Measurements from ENCODE around the gene OBSCN.

Gene OBSCN

DNA sequence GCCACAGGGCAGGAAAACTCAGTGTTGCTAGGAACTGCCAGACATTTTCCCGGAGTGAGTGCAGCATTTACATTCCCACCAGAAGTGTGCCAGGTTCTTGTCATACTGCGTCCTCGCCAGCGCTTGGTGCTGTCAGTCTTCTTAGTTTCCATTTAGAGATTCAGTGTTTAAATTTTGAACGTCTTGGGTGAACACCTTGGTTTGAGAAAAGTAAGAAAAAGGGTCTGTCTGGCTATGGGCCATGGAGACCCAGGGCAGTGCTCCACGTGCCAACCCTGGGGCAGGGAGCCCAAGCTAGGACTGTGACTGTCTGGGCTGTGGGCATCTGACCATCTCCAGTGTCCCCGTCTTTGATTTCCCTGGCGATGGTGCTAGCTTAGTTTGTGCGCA is 26.2 kb upstream of the OBSCN start:
- TF ChIP-seq GABPA (IDR thresholded peaks at IDR 0.05; ENCODE audit: low read depth) (no peak), SPI1 (IDR thresholded peaks at IDR 0.05; ENCODE audit: borderline replicate concordance, low read depth) (no peak), POLR2AphosphoS5 (IDR thresholded peaks at IDR 0.05; ENCODE audit: low read depth) (no peak)
- TF ChIP-seq, protein P1, sequence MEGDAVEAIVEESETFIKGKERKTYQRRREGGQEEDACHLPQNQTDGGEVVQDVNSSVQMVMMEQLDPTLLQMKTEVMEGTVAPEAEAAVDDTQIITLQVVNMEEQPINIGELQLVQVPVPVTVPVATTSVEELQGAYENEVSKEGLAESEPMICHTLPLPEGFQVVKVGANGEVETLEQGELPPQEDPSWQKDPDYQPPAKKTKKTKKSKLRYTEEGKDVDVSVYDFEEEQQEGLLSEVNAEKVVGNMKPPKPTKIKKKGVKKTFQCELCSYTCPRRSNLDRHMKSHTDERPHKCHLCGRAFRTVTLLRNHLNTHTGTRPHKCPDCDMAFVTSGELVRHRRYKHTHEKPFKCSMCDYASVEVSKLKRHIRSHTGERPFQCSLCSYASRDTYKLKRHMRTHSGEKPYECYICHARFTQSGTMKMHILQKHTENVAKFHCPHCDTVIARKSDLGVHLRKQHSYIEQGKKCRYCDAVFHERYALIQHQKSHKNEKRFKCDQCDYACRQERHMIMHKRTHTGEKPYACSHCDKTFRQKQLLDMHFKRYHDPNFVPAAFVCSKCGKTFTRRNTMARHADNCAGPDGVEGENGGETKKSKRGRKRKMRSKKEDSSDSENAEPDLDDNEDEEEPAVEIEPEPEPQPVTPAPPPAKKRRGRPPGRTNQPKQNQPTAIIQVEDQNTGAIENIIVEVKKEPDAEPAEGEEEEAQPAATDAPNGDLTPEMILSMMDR (IDR thresholded peaks at IDR 0.05; ENCODE audit: insufficient read depth, low read length) = no peak
- TF ChIP-seq, protein P2, sequence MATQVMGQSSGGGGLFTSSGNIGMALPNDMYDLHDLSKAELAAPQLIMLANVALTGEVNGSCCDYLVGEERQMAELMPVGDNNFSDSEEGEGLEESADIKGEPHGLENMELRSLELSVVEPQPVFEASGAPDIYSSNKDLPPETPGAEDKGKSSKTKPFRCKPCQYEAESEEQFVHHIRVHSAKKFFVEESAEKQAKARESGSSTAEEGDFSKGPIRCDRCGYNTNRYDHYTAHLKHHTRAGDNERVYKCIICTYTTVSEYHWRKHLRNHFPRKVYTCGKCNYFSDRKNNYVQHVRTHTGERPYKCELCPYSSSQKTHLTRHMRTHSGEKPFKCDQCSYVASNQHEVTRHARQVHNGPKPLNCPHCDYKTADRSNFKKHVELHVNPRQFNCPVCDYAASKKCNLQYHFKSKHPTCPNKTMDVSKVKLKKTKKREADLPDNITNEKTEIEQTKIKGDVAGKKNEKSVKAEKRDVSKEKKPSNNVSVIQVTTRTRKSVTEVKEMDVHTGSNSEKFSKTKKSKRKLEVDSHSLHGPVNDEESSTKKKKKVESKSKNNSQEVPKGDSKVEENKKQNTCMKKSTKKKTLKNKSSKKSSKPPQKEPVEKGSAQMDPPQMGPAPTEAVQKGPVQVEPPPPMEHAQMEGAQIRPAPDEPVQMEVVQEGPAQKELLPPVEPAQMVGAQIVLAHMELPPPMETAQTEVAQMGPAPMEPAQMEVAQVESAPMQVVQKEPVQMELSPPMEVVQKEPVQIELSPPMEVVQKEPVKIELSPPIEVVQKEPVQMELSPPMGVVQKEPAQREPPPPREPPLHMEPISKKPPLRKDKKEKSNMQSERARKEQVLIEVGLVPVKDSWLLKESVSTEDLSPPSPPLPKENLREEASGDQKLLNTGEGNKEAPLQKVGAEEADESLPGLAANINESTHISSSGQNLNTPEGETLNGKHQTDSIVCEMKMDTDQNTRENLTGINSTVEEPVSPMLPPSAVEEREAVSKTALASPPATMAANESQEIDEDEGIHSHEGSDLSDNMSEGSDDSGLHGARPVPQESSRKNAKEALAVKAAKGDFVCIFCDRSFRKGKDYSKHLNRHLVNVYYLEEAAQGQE (IDR thresholded peaks at IDR 0.05; ENCODE audit: insufficient replicate concordance, low read depth) = no peak
- Histone ChIP-seq H3K4me3 (replicated peaks; ENCODE audit: insufficient read depth, low read length) (no peak overlapping the region), H3K27me3 (ENCODE audit: insufficient read depth, poor library complexity, severe bottlenecking) (no peaks in the 10 kb centered on the region), H3K27ac (replicated peaks) (no peak overlapping the region)
- DNase-seq (ENCODE audit: low read depth in 1 of 2, low spot score in 1 of 2) = no peak

DNA sequence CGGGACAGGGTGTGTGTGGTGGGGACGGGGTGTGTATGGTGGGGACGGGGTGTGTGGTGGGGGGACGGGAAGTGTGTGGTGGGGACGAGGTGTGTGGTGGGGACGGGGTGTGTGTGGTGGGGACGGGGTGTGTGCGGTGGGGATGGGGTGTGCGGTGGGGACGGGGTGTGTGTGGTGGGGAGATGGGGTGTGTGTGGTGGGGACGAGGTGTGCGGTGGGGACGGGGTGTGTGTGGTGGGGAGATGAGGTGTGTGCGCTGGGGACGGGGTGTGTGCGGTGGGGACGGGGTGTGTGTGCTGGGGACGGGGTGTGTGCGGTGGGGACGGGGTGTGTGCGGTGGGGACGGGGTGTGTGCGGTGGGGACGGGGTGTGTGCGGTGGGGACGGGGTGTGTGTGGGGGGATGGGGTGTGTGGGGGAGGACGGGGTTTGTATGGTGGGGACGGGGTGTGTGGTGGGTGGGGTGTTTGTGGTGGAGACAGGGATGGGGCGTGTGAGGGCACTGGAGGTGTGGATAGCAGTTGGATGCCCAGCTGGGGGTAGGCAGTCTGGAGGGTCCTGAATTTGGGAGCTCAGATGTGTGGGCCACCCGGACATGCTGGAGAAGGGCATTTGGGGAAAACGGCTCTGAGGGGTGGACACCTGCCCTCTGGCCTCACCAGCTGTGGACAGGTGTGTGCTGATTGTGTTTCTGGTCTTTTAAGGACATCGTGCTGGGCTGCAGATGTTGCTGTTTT is 25.4 kb upstream of the OBSCN start:
- H3K27me3 ChIP-seq (ENCODE audit: insufficient read depth, poor library complexity, severe bottlenecking) = no peaks in the 10 kb centered on the region
- H3K27ac ChIP-seq (replicated peaks) = no peak overlapping the region
- TF ChIP-seq GABPA (IDR thresholded peaks at IDR 0.05; ENCODE audit: low read depth) (no peak), POLR2AphosphoS5 (IDR thresholded peaks at IDR 0.05; ENCODE audit: low read depth) (no peak), SPI1 (IDR thresholded peaks at IDR 0.05; ENCODE audit: borderline replicate concordance, low read depth) (no peak)
- TF ChIP-seq, protein P2 (IDR thresholded peaks at IDR 0.05; ENCODE audit: insufficient replicate concordance, low read depth) = no peak
- TF ChIP-seq, protein P1 (IDR thresholded peaks at IDR 0.05; ENCODE audit: insufficient read depth, low read length) = no peak
- DNase-seq (ENCODE audit: low read depth in 1 of 2, low spot score in 1 of 2) = no peak
- no peak overlapping the region for H3K4me3 ChIP-seq (replicated peaks; ENCODE audit: insufficient read depth, low read length)

DNA sequence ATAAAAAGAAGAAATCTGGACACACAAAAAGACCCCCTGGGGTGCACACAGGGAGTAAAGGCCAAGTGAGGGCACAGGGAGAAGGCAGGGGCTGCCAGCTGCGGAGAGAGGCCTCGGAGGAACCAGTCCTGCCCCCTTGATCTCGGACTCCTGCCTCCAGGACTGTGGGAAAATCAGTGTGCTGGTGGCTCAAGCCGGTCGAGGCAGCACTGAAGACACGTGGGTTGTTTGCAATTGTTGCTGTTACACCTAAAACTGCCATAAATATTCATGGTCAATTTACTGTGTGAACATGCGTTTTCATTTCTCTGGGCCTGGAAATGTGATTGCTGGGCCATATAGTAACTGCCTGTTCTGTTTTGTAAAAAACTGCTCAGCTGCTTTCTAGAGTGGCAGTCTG is 23.7 kb upstream of the OBSCN start:
- TF ChIP-seq SPI1 (IDR thresholded peaks at IDR 0.05; ENCODE audit: borderline replicate concordance, low read depth) (no peak), GABPA (IDR thresholded peaks at IDR 0.05; ENCODE audit: low read depth) (no peak), POLR2AphosphoS5 (IDR thresholded peaks at IDR 0.05; ENCODE audit: low read depth) (no peak)
- TF ChIP-seq, protein P2 (IDR thresholded peaks at IDR 0.05; ENCODE audit: insufficient replicate concordance, low read depth) = no peak
- TF ChIP-seq, protein P1 (IDR thresholded peaks at IDR 0.05; ENCODE audit: insufficient read depth, low read length) = no peak
- H3K27me3 ChIP-seq (ENCODE audit: insufficient read depth, poor library complexity, severe bottlenecking) = no peaks in the 10 kb centered on the region
- no peak overlapping the region for H3K4me3 ChIP-seq (replicated peaks; ENCODE audit: insufficient read depth, low read length)
- no peak overlapping the region for H3K27ac ChIP-seq (replicated peaks)
- DNase-seq (ENCODE audit: low read depth in 1 of 2, low spot score in 1 of 2) = no peak

Data from HL-60 (cell line).